Prostate gland (tissue), 2 donors: ENCODE measurements around the gene BMP6.

Experiments
- POLR2A ChIP-seq: fragments of 450-650 bp; IDR thresholded peaks from one replicate; pipeline ENCODE4 v1.6.1; 2016; ENCODE audit warnings: antibody characterized with exemption, mild to moderate bottlenecking
- TF ChIP-seq, protein P1 (sequence below), 4 experiments: fragments of 200-600 bp in 2 of 4; fragments of 450-650 bp in 2 of 4; sonication (generic) in 2 of 4; IDR thresholded peaks; 1 replicate in 3 of 4; 2 replicates in 1 of 4; pipeline ENCODE4 v1.5.1; 2016 to 2019; ENCODE audit warnings: antibody characterized with exemption in 4 of 4, mild to moderate bottlenecking in 2 of 4, moderate library complexity in 2 of 4

DNA sequence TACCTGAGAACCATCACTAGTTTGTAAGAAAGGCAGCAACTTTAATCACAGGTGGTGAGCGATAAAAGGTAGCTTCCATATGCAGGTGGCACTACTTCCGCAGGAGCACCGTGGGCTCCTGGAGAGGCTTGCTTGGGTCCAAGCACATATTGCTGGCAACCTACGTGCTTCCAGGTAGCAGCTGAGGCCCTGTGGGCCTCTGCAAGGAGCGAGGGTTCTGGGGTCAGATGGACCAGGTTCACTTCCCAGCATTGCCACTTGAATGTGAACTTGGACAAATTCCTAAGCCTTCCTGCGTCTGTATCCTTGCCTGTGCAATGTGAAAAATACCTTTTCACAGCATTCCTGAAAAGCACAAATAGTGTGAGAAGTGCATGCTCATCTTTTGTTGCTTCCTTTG lies 153.7 kb downstream of the BMP6 start:
- TF ChIP-seq, protein P1, sequence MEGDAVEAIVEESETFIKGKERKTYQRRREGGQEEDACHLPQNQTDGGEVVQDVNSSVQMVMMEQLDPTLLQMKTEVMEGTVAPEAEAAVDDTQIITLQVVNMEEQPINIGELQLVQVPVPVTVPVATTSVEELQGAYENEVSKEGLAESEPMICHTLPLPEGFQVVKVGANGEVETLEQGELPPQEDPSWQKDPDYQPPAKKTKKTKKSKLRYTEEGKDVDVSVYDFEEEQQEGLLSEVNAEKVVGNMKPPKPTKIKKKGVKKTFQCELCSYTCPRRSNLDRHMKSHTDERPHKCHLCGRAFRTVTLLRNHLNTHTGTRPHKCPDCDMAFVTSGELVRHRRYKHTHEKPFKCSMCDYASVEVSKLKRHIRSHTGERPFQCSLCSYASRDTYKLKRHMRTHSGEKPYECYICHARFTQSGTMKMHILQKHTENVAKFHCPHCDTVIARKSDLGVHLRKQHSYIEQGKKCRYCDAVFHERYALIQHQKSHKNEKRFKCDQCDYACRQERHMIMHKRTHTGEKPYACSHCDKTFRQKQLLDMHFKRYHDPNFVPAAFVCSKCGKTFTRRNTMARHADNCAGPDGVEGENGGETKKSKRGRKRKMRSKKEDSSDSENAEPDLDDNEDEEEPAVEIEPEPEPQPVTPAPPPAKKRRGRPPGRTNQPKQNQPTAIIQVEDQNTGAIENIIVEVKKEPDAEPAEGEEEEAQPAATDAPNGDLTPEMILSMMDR (IDR thresholded peaks at IDR 0.05) = no peak
- TF ChIP-seq POLR2A = no peak
